WERI-Rb-1 (cell line): ENCODE measurements around the gene DBNDD1.

Source experiments
- DNase-seq: peaks from one replicate; pipeline ENCODE4 v3.0.0-alpha.2; 2020
- H3K27ac ChIP-seq: fragments of 250-450 bp; sonication (Bioruptor Pico); 2 replicates; pipeline ENCODE4 v1.5.1; 2020; ENCODE audit warnings: mild to moderate bottlenecking, moderate library complexity
- H3K27me3 ChIP-seq: fragments of 250-450 bp; sonication (Bioruptor Pico); 2 replicates; pipeline ENCODE4 v1.5.1; 2021; ENCODE audit warnings: mild to moderate bottlenecking, low read depth, moderate library complexity; ENCODE audit not compliant: insufficient read depth, severe bottlenecking
- H3K36me3 ChIP-seq: fragments of 250-450 bp; sonication (Bioruptor Pico); 2 replicates; pipeline ENCODE4 v1.5.1; 2020; ENCODE audit warnings: mild to moderate bottlenecking, moderate library complexity
- H3K4me3 ChIP-seq: 2 replicates; pipeline ENCODE4 v1.5.1; 2011; ENCODE audit warnings: low read depth, mild to moderate bottlenecking, control low read depth, low read length
- H3K9me3 ChIP-seq: fragments of 250-450 bp; sonication (Bioruptor Pico); 2 replicates; pipeline ENCODE4 v1.5.1; 2021; ENCODE audit warnings: mild to moderate bottlenecking, moderate library complexity; ENCODE audit not compliant: severe bottlenecking
- CTCF ChIP-seq: IDR thresholded peaks from 2 replicates; pipeline ENCODE4 v1.5.1; 2011; ENCODE audit warnings: low read depth, mild to moderate bottlenecking, control low read depth, inconsistent platforms, low read length

Gene DBNDD1

GRCh38 chr16:90020260-90020837, 1.1 kb upstream of the DBNDD1 start:
- no peak for TF ChIP-seq CTCF
- DNase-seq: no peak
- no peaks in the 10 kb centered on the region for H3K27me3 ChIP-seq
- H3K27ac ChIP-seq: no peak overlapping the region
- no peaks in the 10 kb centered on the region for H3K9me3 ChIP-seq
- no peak overlapping the region for H3K4me3 ChIP-seq
- no peaks in the 10 kb centered on the region for H3K36me3 ChIP-seq

- DNase-seq: no peak
- no peaks in the 10 kb centered on the region for H3K9me3 ChIP-seq
- no peaks in the 10 kb centered on the region for H3K36me3 ChIP-seq
- no peaks in the 10 kb centered on the region for H3K27me3 ChIP-seq
- no peak overlapping the region for H3K4me3 ChIP-seq
- no peak overlapping the region for H3K27ac ChIP-seq
- TF ChIP-seq CTCF: no peak
Observed at GRCh38 chr16:90019543-90020259, 445 bp upstream of the DBNDD1 start.

DNA sequence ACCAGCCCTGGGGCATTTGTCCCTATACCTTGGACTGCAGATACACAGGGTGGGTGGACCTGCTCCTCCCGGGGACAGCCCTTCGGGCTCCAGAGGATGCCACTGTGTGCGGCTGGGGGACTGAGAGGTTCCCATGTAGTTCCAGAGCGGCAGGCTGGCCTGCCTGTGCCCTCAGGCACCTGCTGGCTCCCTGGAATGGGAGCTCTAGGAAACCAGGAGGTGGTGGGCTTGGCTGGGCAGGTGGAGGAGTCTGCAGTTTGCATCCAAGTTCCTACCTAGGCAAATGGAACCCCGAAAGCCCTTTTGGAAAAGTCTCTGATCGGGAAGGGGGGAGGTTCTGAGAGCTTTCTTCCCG, 982 bp downstream of the DBNDD1 start:
- TF ChIP-seq CTCF: no peak
- H3K27me3 ChIP-seq: no peaks in the 10 kb centered on the region
- no peak overlapping the region for H3K4me3 ChIP-seq
- H3K36me3 ChIP-seq: no peaks in the 10 kb centered on the region
- H3K27ac ChIP-seq: no peak overlapping the region
- DNase-seq: no peak
- no peaks in the 10 kb centered on the region for H3K9me3 ChIP-seq

- no peak overlapping the region for H3K4me3 ChIP-seq
- TF ChIP-seq CTCF: no peak
- H3K27me3 ChIP-seq: no peaks in the 10 kb centered on the region
- DNase-seq: no peak
- no peaks in the 10 kb centered on the region for H3K9me3 ChIP-seq
- H3K36me3 ChIP-seq: no peaks in the 10 kb centered on the region
- H3K27ac ChIP-seq: no peak overlapping the region
Observed at GRCh38 chr16:90016339-90016950, 2.8 kb downstream of the DBNDD1 start.

DNA sequence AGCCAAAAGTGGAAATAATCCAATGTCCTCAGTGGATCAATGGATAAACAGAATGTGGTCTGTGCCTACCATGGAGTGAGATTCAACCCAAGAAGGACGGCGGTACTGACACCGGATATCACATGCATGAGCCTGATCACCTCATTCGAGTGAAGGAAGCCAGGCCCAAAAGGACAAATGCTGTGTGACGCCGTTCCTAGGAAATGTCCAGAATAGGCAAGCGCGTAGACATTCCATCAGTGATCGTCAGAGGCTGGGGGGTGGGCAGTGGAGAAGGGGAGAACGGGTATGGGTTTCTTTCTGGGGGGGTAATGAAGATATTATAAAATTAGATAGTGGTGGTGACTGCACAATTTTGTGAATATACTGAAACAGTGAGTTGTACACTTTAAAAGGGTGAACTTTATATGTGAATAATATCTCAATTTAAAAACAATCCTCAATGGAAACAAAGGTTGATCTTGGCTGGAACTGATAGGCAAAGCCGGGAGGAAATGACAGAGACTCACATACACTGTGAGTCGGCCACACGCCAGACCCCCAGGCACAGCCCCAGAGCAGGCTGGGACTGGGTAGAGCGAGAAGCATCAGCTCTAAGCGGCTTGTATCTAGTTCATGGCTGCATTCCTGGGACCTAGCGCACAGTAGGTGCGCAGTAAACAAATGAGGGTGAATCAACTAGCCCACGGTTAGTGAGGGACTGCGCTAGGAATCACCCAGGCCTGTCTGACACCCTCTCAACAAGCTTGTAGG, 3.5 kb downstream of the DBNDD1 start:
- no peak for TF ChIP-seq CTCF
- Histone ChIP-seq H3K4me3 (no peak overlapping the region), H3K9me3 (no peaks in the 10 kb centered on the region), H3K36me3 (no peaks in the 10 kb centered on the region), H3K27ac (no peak overlapping the region), H3K27me3 (no peaks in the 10 kb centered on the region)
- DNase-seq: no peak
